Lower leg skin (tissue), 4 donors: Measurements from ENCODE around the gene LPCAT3. TPM values are rescaled to one million over a fixed set of nuclear protein-coding genes. Genes with fewer than 3 reads are reported as not detected.

Experiments used
- DNase-seq, 2 donors: peaks; one replicate each; pipeline ENCODE4 v3.0.0-alpha.2; 2019; ENCODE audit warnings: low spot score in 2 of 2
- H3K4me3 ChIP-seq: fragments of 200-600 bp; sonication (generic); 2 replicates; pipeline ENCODE4 v1.5.1; 2017; ENCODE audit warnings: mild to moderate bottlenecking, low read depth; ENCODE audit not compliant: poor library complexity, severe bottlenecking
- POLR2A ChIP-seq, 2 donors: fragments of 450-650 bp; IDR thresholded peaks; one replicate each; pipeline ENCODE4 v1.6.1; 2016 to 2017; ENCODE audit warnings: antibody characterized with exemption in 2 of 2, mild to moderate bottlenecking in 1 of 2, moderate library complexity in 1 of 2
- WGBS, 2 donors: methylation state at CpG; one replicate each; pipeline ENCODE4 v1.1.5; 2018; 5-methylcytosine and 5-hydroxymethylcytosine counted together
- intact Hi-C: fragments of 100-400 bp; cut with DNase I; formaldehyde crosslinking; loops from one replicate; pipeline ENCODE4 v1.15.0; 2023; ENCODE audit warnings: low total_unique reads
- total RNA-seq, 4 donors: library from RNA; depleted of rRNA; stranded (reverse); fragments of >200 nt; gene quantifications; one replicate each; pipeline ENCODE4 v1.1.0, GENCODE V29; 2016
- TF ChIP-seq, protein P1 (sequence below), 3 donors: fragments of 450-650 bp; IDR thresholded peaks; one replicate each; pipeline ENCODE4 v1.5.1; 2016; ENCODE audit warnings: antibody characterized with exemption in 3 of 3, mild to moderate bottlenecking in 3 of 3, moderate library complexity in 2 of 3

Gene LPCAT3
- total RNA-seq, 4 donors from 2014 or later, result 29.6 to 51.2 (median 48.4) TPM

DNA sequence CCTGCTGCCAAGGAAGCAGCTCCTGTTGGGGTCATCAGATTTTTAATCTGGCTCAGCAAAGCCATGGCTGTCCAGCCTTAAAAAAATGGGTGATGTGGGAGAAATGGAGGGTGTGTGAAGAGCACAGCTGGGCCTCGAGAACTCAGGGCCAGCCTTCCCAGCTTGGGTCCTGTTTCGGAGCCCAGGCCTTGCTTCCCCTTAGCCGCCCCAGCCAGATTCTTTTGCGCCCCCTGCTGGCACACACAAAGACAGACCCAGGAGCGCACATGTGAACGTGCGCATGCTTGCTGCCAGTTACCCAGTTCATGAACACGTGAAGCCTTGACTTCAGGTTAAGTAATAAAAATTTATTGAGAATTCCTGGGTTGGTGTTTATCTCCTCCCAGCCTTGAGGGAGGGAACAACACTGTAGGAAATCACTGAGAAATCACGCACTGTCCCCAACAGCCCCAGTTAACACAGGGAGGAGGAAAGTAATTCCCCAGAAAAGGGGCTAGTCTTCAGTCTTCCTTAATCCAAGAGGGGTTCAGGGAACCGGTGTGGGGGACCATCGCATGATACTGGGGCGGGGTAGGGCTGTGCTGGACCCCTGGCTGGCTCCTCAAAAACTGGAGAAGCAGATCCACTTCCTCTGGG is 53.1 kb downstream of the LPCAT3 start:
- DNase-seq, result peak; percentile 85 to 97
- intact Hi-C loops, result loop anchor here (10.0 kb wide), 1 partner anchor 90 kb away; the partner anchor contains the start of gene SPSB2

DNA sequence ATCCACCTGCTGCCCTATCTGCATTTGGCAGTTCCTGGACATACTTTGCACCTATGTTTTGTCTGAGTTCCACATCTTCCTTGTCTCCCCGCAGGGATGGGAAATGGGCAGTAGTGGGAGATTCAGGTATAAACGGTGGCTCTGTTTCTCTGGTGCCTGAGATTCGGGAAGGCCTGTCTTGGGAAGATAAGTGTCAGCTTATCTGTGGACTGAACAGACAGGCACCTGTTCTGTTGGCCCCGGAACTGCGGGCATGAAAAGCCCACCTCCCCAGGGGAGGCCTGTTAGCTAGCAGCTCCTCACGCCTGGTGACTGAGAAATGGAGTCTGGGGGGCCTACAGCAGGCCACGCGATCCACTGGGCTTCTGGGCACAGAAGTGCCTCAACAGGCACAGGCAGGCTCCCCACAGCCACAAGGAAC is 53.7 kb downstream of the LPCAT3 start:
- WGBS, 2 donors, result 51 to 57% methylated on average over 8 of the region's 8 CpGs
- intact Hi-C loops, result loop anchor here (10.0 kb wide), 1 partner anchor 90 kb away; the partner anchor contains the start of gene SPSB2

More for the DNA sequence above, 53.1 kb downstream of the LPCAT3 start:
- TF ChIP-seq, protein P1, sequence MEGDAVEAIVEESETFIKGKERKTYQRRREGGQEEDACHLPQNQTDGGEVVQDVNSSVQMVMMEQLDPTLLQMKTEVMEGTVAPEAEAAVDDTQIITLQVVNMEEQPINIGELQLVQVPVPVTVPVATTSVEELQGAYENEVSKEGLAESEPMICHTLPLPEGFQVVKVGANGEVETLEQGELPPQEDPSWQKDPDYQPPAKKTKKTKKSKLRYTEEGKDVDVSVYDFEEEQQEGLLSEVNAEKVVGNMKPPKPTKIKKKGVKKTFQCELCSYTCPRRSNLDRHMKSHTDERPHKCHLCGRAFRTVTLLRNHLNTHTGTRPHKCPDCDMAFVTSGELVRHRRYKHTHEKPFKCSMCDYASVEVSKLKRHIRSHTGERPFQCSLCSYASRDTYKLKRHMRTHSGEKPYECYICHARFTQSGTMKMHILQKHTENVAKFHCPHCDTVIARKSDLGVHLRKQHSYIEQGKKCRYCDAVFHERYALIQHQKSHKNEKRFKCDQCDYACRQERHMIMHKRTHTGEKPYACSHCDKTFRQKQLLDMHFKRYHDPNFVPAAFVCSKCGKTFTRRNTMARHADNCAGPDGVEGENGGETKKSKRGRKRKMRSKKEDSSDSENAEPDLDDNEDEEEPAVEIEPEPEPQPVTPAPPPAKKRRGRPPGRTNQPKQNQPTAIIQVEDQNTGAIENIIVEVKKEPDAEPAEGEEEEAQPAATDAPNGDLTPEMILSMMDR (IDR thresholded peaks at IDR 0.05), result peak in 1 of 3 donors; percentile 94
- TF ChIP-seq POLR2A (IDR thresholded peaks at IDR 0.05), result no peak
- 14 to 22% methylated on average over 10 to 12 of the region's 12 CpGs for WGBS, 2 donors
- H3K4me3 ChIP-seq, result no peak overlapping the region

DNA sequence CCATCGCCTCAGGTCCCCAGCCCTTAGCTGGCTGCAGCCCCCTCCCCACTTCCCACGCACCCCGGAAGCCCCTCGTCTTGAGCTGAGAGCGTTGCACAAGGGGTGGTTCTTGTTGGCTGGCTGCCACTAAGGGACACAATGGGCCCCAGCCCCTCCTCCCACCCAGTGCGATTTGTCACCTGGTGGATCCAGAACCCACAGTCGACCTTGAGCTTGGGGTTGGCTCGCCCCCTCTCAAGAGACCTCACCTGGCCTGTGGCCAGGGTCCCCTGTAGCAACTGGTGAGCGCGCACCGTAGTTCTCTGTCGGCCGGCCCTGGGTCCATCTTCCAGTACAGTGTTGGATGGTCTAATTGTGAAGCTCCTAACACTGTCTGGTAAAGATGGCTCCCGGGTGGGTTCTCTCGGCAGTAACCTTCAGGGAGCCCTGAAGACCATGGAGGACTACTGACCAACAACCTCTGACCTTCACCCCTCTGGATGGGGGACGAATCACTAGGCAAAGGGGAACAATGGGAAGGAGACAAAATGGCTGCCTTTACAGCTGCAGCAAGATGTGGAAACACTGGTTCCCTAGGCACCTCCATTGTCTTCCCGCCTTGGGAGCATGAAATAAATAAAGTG is 54.4 kb downstream of the LPCAT3 start:
- H3K4me3 ChIP-seq, result peak overlapping the region; percentile 9
- WGBS, 2 donors, result 53 to 54% methylated on average over 12 to 17 of the region's 17 CpGs
- DNase-seq, result no peak
- TF ChIP-seq POLR2A (IDR thresholded peaks at IDR 0.05), result no peak
- TF ChIP-seq, protein P1 (IDR thresholded peaks at IDR 0.05), result no peak
- intact Hi-C loops, result loop anchor here (10.0 kb wide), 1 partner anchor 89 kb away; the partner anchor contains the start of gene SPSB2

More for the DNA sequence above, 53.7 kb downstream of the LPCAT3 start:
- no peak for TF ChIP-seq POLR2A (IDR thresholded peaks at IDR 0.05)
- TF ChIP-seq, protein P1 (IDR thresholded peaks at IDR 0.05), result no peak
- H3K4me3 ChIP-seq, result no peak overlapping the region
- DNase-seq, result no peak

DNA sequence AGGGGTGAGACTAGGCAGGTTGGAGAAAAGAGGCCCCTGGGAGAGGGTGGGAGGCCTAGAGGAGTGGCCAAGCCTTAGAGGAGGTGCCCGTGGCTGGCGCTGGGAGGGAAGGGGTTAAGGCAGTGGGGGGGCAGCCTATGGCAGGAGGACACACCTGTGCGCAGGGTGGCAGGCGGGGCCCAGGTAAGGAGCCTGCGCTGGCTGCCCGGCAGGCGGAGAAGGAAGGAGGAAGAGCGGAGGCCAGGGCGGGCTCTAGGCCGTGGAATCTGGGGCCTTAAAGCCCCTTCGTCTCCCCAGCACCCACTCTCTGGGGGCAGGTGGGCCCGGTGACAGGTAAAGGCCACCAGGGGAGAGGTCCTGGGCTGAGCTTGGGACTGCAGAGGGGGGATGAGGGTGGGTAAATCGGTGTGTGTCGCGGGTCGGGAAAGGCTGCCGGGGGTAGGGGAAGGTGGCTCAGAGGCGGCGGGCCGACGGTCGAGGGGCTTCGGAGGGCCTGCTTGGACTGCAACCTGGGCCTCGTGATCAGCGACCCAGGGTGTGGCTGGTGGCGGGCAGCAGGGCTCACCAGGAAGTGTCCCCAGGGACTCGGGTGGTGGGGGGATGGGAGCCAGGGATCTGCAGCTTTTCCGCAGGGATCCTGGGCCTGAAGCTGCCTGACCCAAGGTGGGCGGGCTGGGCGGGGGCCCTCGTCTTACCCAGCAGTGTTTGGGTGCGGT is 55.1 kb downstream of the LPCAT3 start:
- DNase-seq, result peak in 1 of 2 donors; percentile 93
- peak overlapping the region; percentile 45 for H3K4me3 ChIP-seq
- 46 to 63% methylated on average over 27 to 28 of the region's 32 CpGs for WGBS, 2 donors
- TF ChIP-seq, protein P1 (IDR thresholded peaks at IDR 0.05), result no peak
- no peak for TF ChIP-seq POLR2A (IDR thresholded peaks at IDR 0.05)
- intact Hi-C loops, result loop anchor here (10.0 kb wide), 1 partner anchor 88 kb away; the partner anchor contains the start of gene SPSB2

DNA sequence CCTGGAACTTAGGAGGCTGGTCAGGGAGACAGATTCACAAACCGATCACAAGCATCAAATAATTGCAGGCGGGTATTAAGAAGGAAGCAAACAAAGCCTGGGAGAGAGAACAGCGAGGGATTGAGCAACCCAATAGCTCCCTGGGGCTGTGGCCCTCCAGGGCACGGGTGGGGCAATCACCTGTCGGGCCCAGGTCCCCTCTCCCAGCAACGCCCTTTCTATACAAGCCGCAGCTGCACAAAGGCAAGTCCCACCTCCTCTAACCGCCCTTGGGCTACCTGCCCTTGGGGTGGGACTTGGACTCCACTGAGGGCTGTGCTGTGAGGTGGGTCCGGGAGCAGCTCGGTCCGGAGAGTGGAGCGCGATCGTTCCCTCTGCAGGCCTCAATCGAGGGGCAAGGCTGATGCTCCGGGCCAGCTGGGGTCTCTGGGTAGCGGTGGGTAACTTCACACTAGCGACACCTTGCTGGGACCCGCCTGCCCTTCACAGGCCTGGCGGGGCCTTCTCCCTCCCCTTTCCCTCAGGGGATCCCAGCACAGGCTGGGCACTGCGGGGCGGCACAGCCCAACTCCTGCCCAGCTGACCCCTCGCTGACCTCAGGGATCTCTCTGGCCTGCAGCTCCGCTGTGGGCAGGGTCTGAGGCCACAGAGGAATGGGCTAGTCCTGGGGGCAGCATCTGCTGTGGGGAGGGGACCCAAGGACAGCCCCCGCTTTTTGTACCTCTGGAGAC is 55.8 kb downstream of the LPCAT3 start:
- no peak overlapping the region for H3K4me3 ChIP-seq
- 42 to 43% methylated on average over 16 to 20 of the region's 25 CpGs for WGBS, 2 donors
- no peak for TF ChIP-seq POLR2A (IDR thresholded peaks at IDR 0.05)
- TF ChIP-seq, protein P1 (IDR thresholded peaks at IDR 0.05), result no peak
- intact Hi-C loops, result loop anchor here (10.0 kb wide), 1 partner anchor 88 kb away; the partner anchor contains the start of gene SPSB2
- DNase-seq, result no peak
